ENCODE data around the gene EPHB1.
"Not testable (repeated sequence)": the region's sequence is repeated elsewhere in the genome, so short reads cannot be mapped to it uniquely, and the experiment has no call there.

Gene EPHB1

GRCh38 chr3:134776518-134776917 lies 18.5 kb upstream of the EPHB1 start:
- in situ Hi-C loops (cut with MboI; ENCODE audit: low sequenced_read_pairs): no loop called here

- in situ Hi-C loops (cut with MboI; ENCODE audit: low sequenced_read_pairs): no loop called here
These were observed 17.7 kb upstream of the EPHB1 start for GRCh38 chr3:134777341-134777740.

DNA sequence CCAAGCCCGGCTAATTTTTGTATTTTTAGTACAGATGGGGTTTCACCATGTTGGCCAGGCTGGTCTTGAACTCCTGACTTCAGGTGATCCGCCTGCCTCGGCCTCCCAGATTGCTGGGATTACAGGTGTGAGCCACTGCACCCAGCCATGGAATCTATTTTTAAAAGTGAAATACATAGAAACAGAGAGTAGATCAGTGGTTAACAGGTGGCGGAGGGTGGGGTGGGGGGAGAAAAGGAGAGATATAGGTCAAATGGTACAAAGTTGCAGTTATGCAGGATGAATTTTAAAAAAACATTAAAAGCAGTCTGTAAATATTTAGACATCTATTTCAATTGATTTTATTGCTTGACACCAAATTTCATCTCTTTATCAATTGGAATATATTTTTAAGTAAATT lies 6.8 kb upstream of the EPHB1 start:
- in situ Hi-C loops (cut with MboI; ENCODE audit: low sequenced_read_pairs): not testable (repeated sequence)

DNA sequence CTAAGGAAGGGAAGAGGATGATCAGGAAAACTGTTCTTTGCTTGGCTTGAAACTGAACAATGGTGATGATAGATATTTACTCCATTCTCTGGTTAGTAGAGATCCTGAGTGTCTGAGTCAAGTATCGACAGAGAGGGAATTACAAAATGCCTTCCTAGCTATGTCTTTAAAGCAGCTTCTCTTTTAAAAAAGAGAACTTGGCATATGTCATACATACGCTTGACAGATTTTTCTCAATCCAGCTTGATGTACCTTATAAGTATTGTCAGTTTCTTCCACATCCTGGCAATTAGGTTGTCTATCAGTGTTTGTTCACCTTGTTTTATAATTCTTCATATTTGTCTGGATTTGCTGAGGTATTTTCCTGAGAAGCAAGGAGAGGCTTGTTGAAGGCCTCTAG lies 5.0 kb upstream of the EPHB1 start:
- in situ Hi-C loops (cut with MboI; ENCODE audit: low sequenced_read_pairs): no loop called here

DNA sequence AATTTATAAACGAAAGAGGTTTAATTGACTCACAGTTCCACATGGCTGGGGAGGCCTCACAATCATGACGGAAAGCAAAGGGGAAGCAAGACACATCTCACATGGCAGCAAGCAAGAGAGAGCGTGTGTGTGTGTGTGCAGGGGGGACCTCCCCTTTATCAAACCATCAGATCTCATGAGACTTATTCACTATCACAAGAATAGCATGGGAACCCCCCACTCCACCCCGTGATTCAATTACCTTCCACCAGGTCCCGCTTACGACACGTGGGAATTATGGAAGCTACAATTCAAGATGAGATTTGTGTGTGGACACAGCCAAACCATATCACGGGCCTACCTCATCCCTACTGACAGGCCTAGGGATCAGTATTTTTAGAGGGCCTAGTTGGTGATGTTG lies 3.1 kb upstream of the EPHB1 start:
- in situ Hi-C loops (cut with MboI; ENCODE audit: low sequenced_read_pairs): no loop called here

GRCh38 chr3:134792700-134793099 lies 2.4 kb upstream of the EPHB1 start:
- in situ Hi-C loops (cut with MboI; ENCODE audit: low sequenced_read_pairs): no loop called here

DNA sequence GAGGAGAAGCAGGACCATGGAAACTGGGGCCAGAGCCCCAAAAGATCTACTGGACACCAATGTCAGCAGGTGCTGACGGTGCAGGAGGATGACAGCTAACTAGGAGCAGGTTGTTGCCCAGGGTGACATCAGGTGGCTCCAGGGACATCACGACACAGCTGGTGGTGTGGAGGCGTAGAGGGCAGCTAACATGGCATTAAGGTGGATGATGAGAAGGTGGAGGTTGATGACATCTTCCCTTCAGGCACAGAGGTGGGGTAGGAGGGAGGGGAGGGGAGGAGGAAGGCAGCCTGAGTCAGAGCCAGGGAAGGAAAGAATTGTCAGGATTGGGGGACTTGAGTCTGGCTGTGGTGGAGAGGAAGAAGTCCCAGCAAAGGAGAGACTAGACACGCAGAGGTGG lies 1.5 kb upstream of the EPHB1 start:
- in situ Hi-C loops (cut with MboI; ENCODE audit: low sequenced_read_pairs): no loop called here

DNA sequence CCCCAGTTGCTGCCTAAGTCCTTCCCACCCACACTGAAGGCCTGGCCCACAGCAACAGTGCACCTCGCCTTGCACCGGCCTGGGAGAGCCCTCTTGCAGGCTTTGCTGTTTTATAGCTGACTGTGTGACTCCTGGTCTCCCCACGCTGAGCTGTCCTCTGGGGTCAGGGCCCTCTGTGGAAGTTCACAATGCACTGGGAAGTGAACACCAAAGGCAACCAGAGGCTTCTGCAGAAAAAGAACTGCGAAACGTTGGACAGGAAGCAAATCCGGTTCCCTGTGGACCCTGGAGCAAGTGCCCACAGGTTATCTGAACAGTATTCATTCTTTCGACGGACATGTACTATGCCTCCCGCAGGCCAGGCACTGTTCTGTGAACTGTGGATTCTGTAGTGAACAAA lies 737 bp upstream of the EPHB1 start:
- in situ Hi-C loops (cut with MboI; ENCODE audit: low sequenced_read_pairs): no loop called here

DNA sequence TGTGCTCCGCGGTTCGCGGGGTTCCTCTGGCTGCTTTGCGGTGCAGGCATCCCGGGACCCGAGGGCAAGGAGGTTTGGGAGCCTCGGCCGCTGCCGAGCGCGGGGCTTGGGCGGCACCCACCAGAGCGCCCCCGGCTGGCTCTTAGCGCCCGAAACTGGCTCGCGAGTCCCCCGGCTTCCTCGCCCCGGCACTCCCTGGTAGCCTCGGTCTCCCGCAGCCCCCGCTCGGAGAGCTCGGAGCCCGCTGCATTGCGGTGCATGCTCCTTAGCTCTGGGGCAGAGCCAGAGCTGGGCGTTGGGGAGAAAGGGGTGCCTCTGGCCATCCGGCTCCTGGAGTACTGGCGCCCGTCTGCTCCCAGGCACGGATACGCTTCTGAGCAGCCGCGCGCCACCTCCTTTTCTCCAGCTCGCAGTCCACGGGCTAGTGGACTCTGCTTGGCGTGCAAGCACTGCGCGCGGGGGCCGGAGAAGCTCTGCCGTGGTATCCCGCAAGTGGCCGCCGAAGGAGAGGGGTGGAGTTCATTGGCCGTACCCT lies 753 bp downstream of the EPHB1 start:
- in situ Hi-C loops (cut with MboI; ENCODE audit: low sequenced_read_pairs): no loop called here

GRCh38 chr3:134796281-134797056 lies 1.4 kb downstream of the EPHB1 start:
- in situ Hi-C loops (cut with MboI; ENCODE audit: low sequenced_read_pairs): no loop called here

DNA sequence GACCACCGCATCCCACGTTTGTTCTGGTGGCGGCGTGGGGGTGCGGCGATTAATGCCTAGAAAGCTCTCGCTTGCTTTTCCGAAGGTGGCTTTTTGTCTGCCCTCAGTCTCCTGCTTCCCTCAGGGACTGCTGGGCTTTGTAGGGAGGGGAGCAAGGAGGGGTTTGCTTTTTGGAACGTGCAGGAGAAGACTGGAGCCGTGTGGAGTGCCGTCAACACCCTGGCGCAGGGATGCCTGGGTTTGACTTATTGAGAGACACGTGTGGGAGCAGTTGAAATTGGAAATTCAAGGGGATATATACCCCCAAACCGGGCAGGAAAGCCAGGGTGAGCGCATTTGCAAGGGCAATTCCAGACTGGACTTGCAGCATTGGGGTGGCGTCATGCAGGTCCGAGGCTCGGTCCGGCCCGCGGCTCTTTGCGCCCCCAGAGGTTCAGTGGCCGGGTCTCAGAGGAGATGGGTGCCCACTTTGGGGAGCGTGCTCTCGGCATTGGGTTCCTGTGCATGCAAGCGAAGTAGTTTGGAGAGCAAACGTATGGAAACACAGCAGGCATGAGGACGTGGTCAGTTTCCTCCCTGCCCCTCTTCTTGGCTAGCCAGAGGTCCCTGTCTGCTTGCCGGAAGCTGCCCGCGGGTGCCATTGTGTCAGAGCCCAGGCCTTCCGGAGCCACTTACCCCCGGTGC lies 2.1 kb downstream of the EPHB1 start:
- in situ Hi-C loops (cut with MboI; ENCODE audit: low sequenced_read_pairs): no loop called here

DNA sequence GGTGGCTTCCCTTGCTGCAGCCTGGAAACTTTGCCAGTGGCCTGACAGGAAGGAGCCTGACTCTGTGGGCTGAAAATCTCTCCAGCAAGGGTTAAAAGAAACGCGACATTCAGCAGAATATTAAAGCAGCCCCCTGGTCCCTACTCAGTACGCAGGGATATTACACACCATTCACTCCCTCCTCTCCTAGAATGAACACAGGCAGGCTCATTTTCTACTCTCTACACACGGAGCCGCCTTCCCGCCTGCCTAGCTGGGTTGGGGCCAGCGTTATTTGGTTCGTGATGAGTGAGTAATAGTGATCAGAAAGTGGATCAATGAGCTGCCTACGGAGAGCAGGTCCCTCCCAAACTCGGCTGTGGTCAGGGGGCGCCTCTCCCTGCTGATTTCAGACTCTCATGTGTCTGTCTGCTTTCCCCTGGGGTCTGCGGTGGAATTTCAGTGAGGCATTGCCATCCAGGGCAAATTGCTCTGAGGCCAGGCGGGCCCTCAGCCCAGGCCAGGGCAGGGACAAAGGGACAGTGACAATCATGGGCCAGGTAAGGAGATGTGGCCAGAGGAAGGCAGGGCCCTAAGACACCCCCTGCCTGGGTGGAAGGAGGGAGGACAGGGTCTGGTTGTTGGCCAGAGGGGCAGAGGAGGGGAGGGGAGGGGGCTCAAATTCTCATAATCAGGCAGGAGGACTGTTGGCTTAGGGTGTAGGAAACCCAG lies 2.8 kb downstream of the EPHB1 start:
- in situ Hi-C loops (cut with MboI; ENCODE audit: low sequenced_read_pairs): no loop called here

GRCh38 chr3:134798681-134799311 lies 3.7 kb downstream of the EPHB1 start:
- in situ Hi-C loops (cut with MboI; ENCODE audit: low sequenced_read_pairs): no loop called here

DNA sequence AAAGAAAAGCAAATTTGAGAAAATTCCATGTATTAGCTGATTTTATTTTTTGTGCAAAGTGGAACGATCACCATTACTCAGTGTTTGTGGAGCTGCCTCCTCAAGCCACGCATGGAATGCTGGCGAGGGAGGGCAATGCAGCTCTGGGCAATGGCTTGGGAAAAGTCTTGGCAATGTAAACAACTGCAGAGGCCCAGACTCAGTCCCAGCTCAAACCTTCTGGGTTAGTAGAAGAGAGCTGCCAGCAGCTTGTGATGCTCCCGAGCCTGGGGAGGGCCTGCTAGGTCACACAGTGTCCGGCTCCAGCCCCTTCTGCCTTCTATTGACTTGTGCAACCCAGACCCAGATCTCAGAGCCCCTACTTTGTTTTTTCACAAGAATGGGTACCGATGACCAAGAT lies 4.3 kb downstream of the EPHB1 start:
- in situ Hi-C loops (cut with MboI; ENCODE audit: low sequenced_read_pairs): no loop called here

DNA sequence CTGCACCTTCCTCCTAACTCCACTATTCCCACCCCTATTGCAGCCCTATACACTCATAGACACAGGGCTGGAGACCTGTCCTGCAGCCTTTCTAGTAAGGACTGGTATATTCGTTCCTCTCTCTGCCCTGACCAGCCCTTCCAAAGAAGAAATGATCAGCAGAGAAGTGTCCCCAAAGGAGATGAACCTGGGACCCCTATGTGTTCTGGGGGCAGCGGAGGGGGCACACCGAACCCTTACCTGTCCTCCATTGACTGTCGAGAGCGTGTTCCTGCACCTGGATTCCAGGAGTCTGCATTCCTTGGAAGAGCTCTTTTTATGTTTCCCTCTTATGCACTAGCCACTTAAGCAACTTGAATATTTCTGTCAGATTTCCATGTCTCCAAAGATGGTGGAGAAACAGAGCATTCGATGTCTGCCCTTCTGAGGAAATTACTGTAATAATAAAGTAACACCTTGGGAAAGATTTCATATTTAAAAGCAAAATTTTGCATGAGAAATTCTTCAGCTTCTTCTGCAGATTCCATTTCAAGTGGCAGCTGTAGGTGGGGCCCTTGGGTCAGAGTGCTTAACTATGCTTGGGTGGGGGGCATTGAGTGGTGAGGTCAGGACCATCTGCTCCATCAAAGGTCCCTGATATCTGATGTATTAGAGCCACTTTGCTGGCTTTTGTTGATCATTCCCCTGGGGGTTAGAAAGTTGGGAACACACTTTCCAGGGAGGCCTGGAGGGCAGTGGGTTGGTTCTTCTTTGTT lies 6.3 kb downstream of the EPHB1 start:
- in situ Hi-C loops (cut with MboI; ENCODE audit: low sequenced_read_pairs): no loop called here

GRCh38 chr3:134802428-134803050 lies 7.5 kb downstream of the EPHB1 start:
- in situ Hi-C loops (cut with MboI; ENCODE audit: low sequenced_read_pairs): no loop called here

- in situ Hi-C loops (cut with MboI; ENCODE audit: low sequenced_read_pairs): no loop called here
These were observed 8.0 kb downstream of the EPHB1 start for GRCh38 chr3:134803051-134803505.

DNA sequence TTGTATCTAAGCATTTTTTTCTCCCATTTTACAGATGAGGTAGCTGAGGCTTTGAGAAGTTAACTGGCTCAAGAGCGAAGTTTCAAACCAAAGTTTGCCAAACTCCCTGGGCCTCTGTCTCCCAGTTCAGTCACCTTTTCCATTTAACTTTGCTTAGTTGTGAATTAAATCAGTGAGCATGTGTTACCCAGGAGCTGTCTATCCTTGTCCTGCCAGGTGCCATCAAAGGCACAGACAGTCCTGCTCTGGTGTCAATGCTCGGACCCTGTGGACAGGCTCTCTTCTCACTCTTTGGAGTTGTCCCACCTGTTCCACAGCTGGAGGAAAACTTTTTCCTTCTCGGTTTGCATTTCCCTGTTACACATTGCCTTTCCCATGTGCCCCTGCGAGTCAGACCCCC lies 8.6 kb downstream of the EPHB1 start:
- in situ Hi-C loops (cut with MboI; ENCODE audit: low sequenced_read_pairs): no loop called here

GRCh38 chr3:134804508-134805480 lies 9.7 kb downstream of the EPHB1 start:
- in situ Hi-C loops (cut with MboI; ENCODE audit: low sequenced_read_pairs): no loop called here
